B cell (primary cell): ENCODE results near the gene DDHD1.

ENCODE experiments used
- EZH2 ChIP-seq: IDR thresholded peaks from 2 replicates; pipeline ENCODE4 v1.6.1; 2012; ENCODE audit warnings: borderline replicate concordance, low read depth, mild to moderate bottlenecking, moderate library complexity, low read length; ENCODE audit not compliant: insufficient read depth, poor library complexity, severe bottlenecking
- TF ChIP-seq, protein P1 (sequence below): fragments of 200-600 bp; IDR thresholded peaks from one replicate; pipeline ENCODE4 v1.8.0; 2022; ENCODE audit warnings: antibody characterized with exemption, mild to moderate bottlenecking

GRCh38 chr14:53167602-53168328 lies 14.6 kb upstream of the DDHD1 start:
- TF ChIP-seq, protein P1, sequence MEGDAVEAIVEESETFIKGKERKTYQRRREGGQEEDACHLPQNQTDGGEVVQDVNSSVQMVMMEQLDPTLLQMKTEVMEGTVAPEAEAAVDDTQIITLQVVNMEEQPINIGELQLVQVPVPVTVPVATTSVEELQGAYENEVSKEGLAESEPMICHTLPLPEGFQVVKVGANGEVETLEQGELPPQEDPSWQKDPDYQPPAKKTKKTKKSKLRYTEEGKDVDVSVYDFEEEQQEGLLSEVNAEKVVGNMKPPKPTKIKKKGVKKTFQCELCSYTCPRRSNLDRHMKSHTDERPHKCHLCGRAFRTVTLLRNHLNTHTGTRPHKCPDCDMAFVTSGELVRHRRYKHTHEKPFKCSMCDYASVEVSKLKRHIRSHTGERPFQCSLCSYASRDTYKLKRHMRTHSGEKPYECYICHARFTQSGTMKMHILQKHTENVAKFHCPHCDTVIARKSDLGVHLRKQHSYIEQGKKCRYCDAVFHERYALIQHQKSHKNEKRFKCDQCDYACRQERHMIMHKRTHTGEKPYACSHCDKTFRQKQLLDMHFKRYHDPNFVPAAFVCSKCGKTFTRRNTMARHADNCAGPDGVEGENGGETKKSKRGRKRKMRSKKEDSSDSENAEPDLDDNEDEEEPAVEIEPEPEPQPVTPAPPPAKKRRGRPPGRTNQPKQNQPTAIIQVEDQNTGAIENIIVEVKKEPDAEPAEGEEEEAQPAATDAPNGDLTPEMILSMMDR = no peak
- no peak for TF ChIP-seq EZH2
